ENCODE results near the gene RTN4R. TPM values are rescaled to one million over a fixed set of nuclear protein-coding genes. Genes with fewer than 3 reads are reported as not detected.
"Not testable (repeated sequence)": the region's sequence is repeated elsewhere in the genome, so short reads cannot be mapped to it uniquely, and the experiment has no call there.

Gene RTN4R
- total and polyA plus RNA-seq, 2 donors (not counting 1 experiment from before 2014, with no cell fraction given), result 0.42 to 0.79 TPM

DNA sequence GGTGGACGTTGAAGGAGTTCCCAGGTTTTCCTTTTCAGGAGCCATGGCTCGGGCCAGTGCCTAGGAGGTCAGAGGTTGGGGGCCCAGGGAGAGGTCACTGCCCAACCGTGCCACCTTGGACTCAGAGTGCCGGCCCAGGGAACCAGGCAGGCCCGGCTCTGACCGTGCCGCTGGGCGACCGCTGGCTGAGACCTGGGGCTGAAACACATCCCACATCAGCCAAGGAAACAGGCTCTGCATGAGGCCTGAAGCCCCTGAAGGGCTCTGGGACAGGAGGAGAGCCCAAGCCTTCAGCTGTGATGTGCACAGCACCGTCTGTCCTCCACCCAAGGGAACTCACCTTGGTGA lies 21.9 kb upstream of the RTN4R start:
- Histone ChIP-seq H3K9me3 (ENCODE audit: control extremely low read depth in 1 of 3, control insufficient read depth in 2 of 3, insufficient read depth in 1 of 3, low read length in 2 of 3) (no peaks in the 10 kb centered on the region), H3K36me3 (replicated peaks in 1 of 2; ENCODE audit: control extremely low read depth in 1 of 2, control insufficient read depth in 1 of 2, extremely low read depth in 1 of 2, insufficient read depth in 2 of 2, low read length in 1 of 2) (no peaks in the 10 kb centered on the region), H3K27me3 (replicated peaks in 1 of 4; ENCODE audit: control extremely low read depth in 1 of 4, control insufficient read depth in 3 of 4, insufficient read depth in 4 of 4, low read length in 3 of 4) (peaks cover 0 to 3% (median 0%) of the 10 kb centered on the region in 4 experiments), H3K4me1 (ENCODE audit: control insufficient read depth in 2 of 2, insufficient read depth in 2 of 2, low read length in 2 of 2) (peaks cover 0 to 3% of the 10 kb centered on the region in 2 donors), H3K27ac (ENCODE audit: low read length in 2 of 2) (no peak overlapping the region), H3K4me3 (ENCODE audit: control extremely low read depth in 1 of 5, extremely low read depth in 1 of 5, insufficient read depth in 1 of 5, low read depth in 2 of 5, low read length in 4 of 5) (no peak overlapping the region), H3K4me2 (replicated peaks; ENCODE audit: low read depth, low read length, poor library complexity, severe bottlenecking) (no peak overlapping the region), H3K79me2 (ENCODE audit: control insufficient read depth, insufficient read depth, low read length) (no peaks in the 10 kb centered on the region), H4K20me1 (ENCODE audit: control insufficient read depth, insufficient read depth, low read length, poor library complexity, severe bottlenecking) (no peaks in the 10 kb centered on the region), H2AFZ (ENCODE audit: insufficient read depth, low read depth, low read length, poor library complexity, severe bottlenecking) (no peak overlapping the region), H3K9ac (ENCODE audit: low read length) (no peak overlapping the region)
- intact Hi-C loops (cut with micrococcal nuclease), result no loop called here
- no peak for DNase-seq
- no peaks in the 10 kb centered on the region for H3K9me3 Mint-ChIP-seq (ENCODE audit: insufficient read depth)
- CTCF ChIA-PET, result no interaction called here
- peaks cover 4% of the 10 kb centered on the region for H3K27me3 Mint-ChIP-seq
- ATAC-seq (ENCODE audit: low read depth), result no peak
- H3K4me3 Mint-ChIP-seq, result no peak overlapping the region
- 85% methylated on average over 10 of the region's 10 CpGs for WGBS (ENCODE audit: insufficient coverage)
- POLR2A ChIA-PET, result no interaction called here
- H3K4me1 Mint-ChIP-seq, result peaks cover 4% of the 10 kb centered on the region
- no peak for TF ChIP-seq EZH2 (IDR thresholded peaks at IDR 0.05; ENCODE audit: borderline replicate concordance, insufficient read depth, low read depth, low read length, poor library complexity, severe bottlenecking)
- TF ChIP-seq, protein P1, sequence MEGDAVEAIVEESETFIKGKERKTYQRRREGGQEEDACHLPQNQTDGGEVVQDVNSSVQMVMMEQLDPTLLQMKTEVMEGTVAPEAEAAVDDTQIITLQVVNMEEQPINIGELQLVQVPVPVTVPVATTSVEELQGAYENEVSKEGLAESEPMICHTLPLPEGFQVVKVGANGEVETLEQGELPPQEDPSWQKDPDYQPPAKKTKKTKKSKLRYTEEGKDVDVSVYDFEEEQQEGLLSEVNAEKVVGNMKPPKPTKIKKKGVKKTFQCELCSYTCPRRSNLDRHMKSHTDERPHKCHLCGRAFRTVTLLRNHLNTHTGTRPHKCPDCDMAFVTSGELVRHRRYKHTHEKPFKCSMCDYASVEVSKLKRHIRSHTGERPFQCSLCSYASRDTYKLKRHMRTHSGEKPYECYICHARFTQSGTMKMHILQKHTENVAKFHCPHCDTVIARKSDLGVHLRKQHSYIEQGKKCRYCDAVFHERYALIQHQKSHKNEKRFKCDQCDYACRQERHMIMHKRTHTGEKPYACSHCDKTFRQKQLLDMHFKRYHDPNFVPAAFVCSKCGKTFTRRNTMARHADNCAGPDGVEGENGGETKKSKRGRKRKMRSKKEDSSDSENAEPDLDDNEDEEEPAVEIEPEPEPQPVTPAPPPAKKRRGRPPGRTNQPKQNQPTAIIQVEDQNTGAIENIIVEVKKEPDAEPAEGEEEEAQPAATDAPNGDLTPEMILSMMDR (IDR thresholded peaks at IDR 0.05), result no peak
- H3K27ac Mint-ChIP-seq, result no peak overlapping the region

- H2AFZ ChIP-seq (ENCODE audit: insufficient read depth, low read depth, low read length, poor library complexity, severe bottlenecking); H3K4me3 ChIP-seq (ENCODE audit: control extremely low read depth in 1 of 5, extremely low read depth in 1 of 5, insufficient read depth in 1 of 5, low read depth in 2 of 5, low read length in 4 of 5); H4K20me1 ChIP-seq (ENCODE audit: control insufficient read depth, insufficient read depth, low read length, poor library complexity, severe bottlenecking); ATAC-seq (ENCODE audit: low read depth); H3K27ac Mint-ChIP-seq; H3K4me1 Mint-ChIP-seq; H3K9ac ChIP-seq (ENCODE audit: low read length); H3K27me3 ChIP-seq (replicated peaks in 1 of 4; ENCODE audit: control extremely low read depth in 1 of 4, control insufficient read depth in 3 of 4, insufficient read depth in 4 of 4, low read length in 3 of 4); H3K4me2 ChIP-seq (replicated peaks; ENCODE audit: low read depth, low read length, poor library complexity, severe bottlenecking); H3K9me3 ChIP-seq (ENCODE audit: control extremely low read depth in 1 of 3, control insufficient read depth in 2 of 3, insufficient read depth in 1 of 3, low read length in 2 of 3); H3K36me3 ChIP-seq (replicated peaks in 1 of 2; ENCODE audit: control extremely low read depth in 1 of 2, control insufficient read depth in 1 of 2, extremely low read depth in 1 of 2, insufficient read depth in 2 of 2, low read length in 1 of 2); H3K9me3 Mint-ChIP-seq (ENCODE audit: insufficient read depth); POLR2A ChIA-PET; H3K4me3 Mint-ChIP-seq; DNase-seq; H3K27me3 Mint-ChIP-seq; H3K27ac ChIP-seq (ENCODE audit: low read length in 2 of 2); H3K79me2 ChIP-seq (ENCODE audit: control insufficient read depth, insufficient read depth, low read length); H3K4me1 ChIP-seq (ENCODE audit: control insufficient read depth in 2 of 2, insufficient read depth in 2 of 2, low read length in 2 of 2); intact Hi-C loops (cut with micrococcal nuclease): not testable (repeated sequence)
- WGBS (ENCODE audit: insufficient coverage), result 89% methylated on average over 11 of the region's 23 CpGs
- CTCF ChIA-PET, result interaction anchor here (1.3 kb wide), 1 partner anchor 132 kb away, joined by 5 read pairs; no protein-coding TSS in a partner anchor
These were observed 21.3 kb upstream of the RTN4R start for GRCh38 chr22:20289182-20290044.

DNA sequence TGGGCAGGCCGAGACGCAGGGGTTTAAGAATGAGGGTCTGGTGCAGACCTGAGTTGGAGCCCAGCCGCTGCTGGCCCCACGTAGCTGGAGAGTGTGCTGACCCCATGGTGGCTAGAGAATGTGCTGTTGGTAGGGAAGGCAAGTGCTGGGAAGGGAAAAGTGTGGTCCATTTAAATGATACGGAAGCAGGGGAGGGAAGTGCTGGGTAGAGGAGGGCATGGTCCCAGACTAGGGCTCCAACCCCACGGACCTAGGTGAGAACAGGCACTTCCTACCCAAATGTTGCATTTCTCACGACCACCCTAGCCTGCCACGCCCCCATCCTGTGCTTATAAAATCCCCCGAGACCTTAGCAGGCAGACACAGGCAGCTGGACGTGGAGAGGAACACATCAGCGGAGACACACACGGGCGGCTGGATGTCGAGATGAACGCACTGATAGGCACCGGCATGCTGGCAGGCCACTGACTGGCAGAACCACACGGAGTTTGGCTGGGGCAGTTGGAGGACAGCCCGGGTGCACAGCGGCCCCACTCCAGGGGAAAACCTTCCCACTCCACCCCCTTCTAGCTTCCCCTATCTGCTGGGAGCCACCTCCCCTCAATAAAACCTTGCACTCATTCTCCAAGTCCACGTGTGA lies 18.8 kb upstream of the RTN4R start:
- H3K36me3 ChIP-seq (replicated peaks in 1 of 2; ENCODE audit: control extremely low read depth in 1 of 2, control insufficient read depth in 1 of 2, extremely low read depth in 1 of 2, insufficient read depth in 2 of 2, low read length in 1 of 2); H3K79me2 ChIP-seq (ENCODE audit: control insufficient read depth, insufficient read depth, low read length); H3K9ac ChIP-seq (ENCODE audit: low read length); POLR2A ChIA-PET; H3K4me1 ChIP-seq (ENCODE audit: control insufficient read depth in 2 of 2, insufficient read depth in 2 of 2, low read length in 2 of 2); H3K4me3 ChIP-seq (ENCODE audit: control extremely low read depth in 1 of 5, extremely low read depth in 1 of 5, insufficient read depth in 1 of 5, low read depth in 2 of 5, low read length in 4 of 5); H3K27me3 Mint-ChIP-seq; H2AFZ ChIP-seq (ENCODE audit: insufficient read depth, low read depth, low read length, poor library complexity, severe bottlenecking); H3K9me3 ChIP-seq (ENCODE audit: control extremely low read depth in 1 of 3, control insufficient read depth in 2 of 3, insufficient read depth in 1 of 3, low read length in 2 of 3); intact Hi-C loops (cut with micrococcal nuclease); H3K27ac ChIP-seq (ENCODE audit: low read length in 2 of 2); H3K9me3 Mint-ChIP-seq (ENCODE audit: insufficient read depth); H3K27me3 ChIP-seq (replicated peaks in 1 of 4; ENCODE audit: control extremely low read depth in 1 of 4, control insufficient read depth in 3 of 4, insufficient read depth in 4 of 4, low read length in 3 of 4); H3K27ac Mint-ChIP-seq; H4K20me1 ChIP-seq (ENCODE audit: control insufficient read depth, insufficient read depth, low read length, poor library complexity, severe bottlenecking); H3K4me2 ChIP-seq (replicated peaks; ENCODE audit: low read depth, low read length, poor library complexity, severe bottlenecking); H3K4me1 Mint-ChIP-seq; ATAC-seq (ENCODE audit: low read depth); DNase-seq: not testable (repeated sequence)
- CTCF ChIA-PET, result interaction anchor here (1.3 kb wide), 1 partner anchor 130 kb away, joined by 14 read pairs; no protein-coding TSS in a partner anchor
- H3K4me3 Mint-ChIP-seq, result peak overlapping the region; percentile 32
- WGBS (ENCODE audit: insufficient coverage), result 81% methylated on average over 3 of the region's 20 CpGs
